HepG2 (cell line): Measurements from ENCODE around the gene SLC5A4. TPM values are rescaled to one million over a fixed set of nuclear protein-coding genes. Genes with fewer than 3 reads are reported as not detected.
A peak's percentile ranks its signal among the peaks of the same experiment; 100 is the strongest.

ENCODE experiments used
- ATAC-seq: fragments of 200-7000 bp; cut with Tn5 transposase; 3 replicates; pipeline ENCODE4 v1.9.1; 2020; ENCODE audit warnings: mild to moderate bottlenecking, moderate library complexity
- BruUV-seq: library from RNA; stranded (reverse); fragments of 400-500 nt; replicated peaks from 2 replicates; lab custom pipeline; 2021; lab: Mats Ljungman, UMichigan
- CTCF ChIA-PET: fragments of 300-600 bp; formaldehyde crosslinking; extraction: SDS; loops from one replicate; lab custom pipeline; 2021; ENCODE audit warnings: low total read pairs, inconsistent platforms, low intra/inter-chr PET ratio; lab: Yijun Ruan, JAX
- POLR2A ChIA-PET: fragments of 350-600 bp; sonication (Branson Sonifier 250); formaldehyde crosslinking; loops from one replicate; lab custom pipeline; 2020; ENCODE audit warnings: antibody characterized with exemption, inconsistent platforms; lab: Yijun Ruan, JAX
- DNase-seq: peaks from one replicate; pipeline ENCODE4 v3.0.0-alpha.2; 2015; ENCODE audit warnings: low spot score
- FAIRE-seq: peaks from 3 replicates; lab custom pipeline; 2011; peaks lifted over from hg19 to GRCh38; lab: Jason Lieb, UNC
- H2AFZ ChIP-seq: one replicate; pipeline ENCODE4 v1.6.1; 2011; ENCODE audit warnings: low read length, inconsistent platforms
- H3K27ac ChIP-seq: fragments of 300-600 bp; 3 replicates; pipeline ENCODE4 v1.8.0; 2011; ENCODE audit warnings: mixed run types, mild to moderate bottlenecking, mixed read lengths, low read length, inconsistent platforms; ENCODE audit not compliant: insufficient read depth; ENCODE audit errors: extremely low read length
- H3K27me3 ChIP-seq, 2 experiments: fragments of 200-600 bp in 1 of 2; 2 replicates in 1 of 2; 3 replicates in 1 of 2; pipeline versions ENCODE4 v1.6.0 to v1.8.0; 2011; ENCODE audit warnings: low read length in 2 of 2, mild to moderate bottlenecking in 2 of 2, moderate library complexity in 2 of 2, inconsistent platforms in 1 of 2; ENCODE audit not compliant: insufficient read depth in 2 of 2, control insufficient read depth in 1 of 2
- H3K36me3 ChIP-seq, 2 experiments: fragments of 200-600 bp in 1 of 2; replicated peaks in 1 of 2; 2 replicates in 1 of 2; 3 replicates in 1 of 2; pipeline versions ENCODE4 v1.5.1 to v1.8.0; 2011; ENCODE audit warnings: low read length in 2 of 2, inconsistent platforms in 1 of 2; ENCODE audit not compliant: insufficient read depth in 2 of 2, control insufficient read depth in 1 of 2
- H3K4me1 ChIP-seq: 2 replicates; pipeline ENCODE4 v1.5.1; 2012; ENCODE audit warnings: low read length, inconsistent platforms; ENCODE audit not compliant: insufficient read depth
- H3K4me2 ChIP-seq: 2 replicates; pipeline ENCODE4 v1.6.0; 2011; ENCODE audit warnings: low read depth, low read length, inconsistent platforms
- H3K4me3 ChIP-seq, 3 experiments: fragments of 200-600 bp in 1 of 3; sonication (generic), shearing (Covaris generic) in 1 of 3; replicated peaks in 1 of 3; 2 replicates each; pipeline ENCODE4 v1.5.1; 2011 to 2016; ENCODE audit warnings: low read length in 3 of 3, inconsistent platforms in 2 of 3, low read depth in 2 of 3, mild to moderate bottlenecking in 2 of 3, control low read depth in 1 of 3, mixed read lengths in 1 of 3; ENCODE audit not compliant: insufficient read depth in 1 of 3
- H3K79me2 ChIP-seq: one replicate; pipeline ENCODE4 v1.6.1; 2011; ENCODE audit warnings: low read length, inconsistent platforms; ENCODE audit not compliant: insufficient read depth
- H3K9ac ChIP-seq: 2 replicates; pipeline ENCODE4 v1.6.0; 2011; ENCODE audit warnings: mild to moderate bottlenecking, low read depth, low read length, inconsistent platforms; ENCODE audit not compliant: insufficient read depth
- H3K9me3 ChIP-seq: 2 replicates; pipeline ENCODE4 v1.5.1; 2012; ENCODE audit warnings: mild to moderate bottlenecking, low read length
- H4K20me1 ChIP-seq: 2 replicates; pipeline ENCODE4 v1.6.0; 2011; ENCODE audit warnings: inconsistent platforms, mild to moderate bottlenecking, low read length, moderate library complexity; ENCODE audit not compliant: insufficient read depth
- AKAP8 ChIP-seq: sonication (generic); formaldehyde crosslinking; IDR thresholded peaks from 2 replicates; pipeline ENCODE4 v1.5.1; 2020; ENCODE audit warnings: mild to moderate bottlenecking, missing genetic modification reagents
- ELF3 ChIP-seq: IDR thresholded peaks from 2 replicates; pipeline ENCODE4 v1.6.1; 2016; ENCODE audit warnings: missing genetic modification reagents, missing compliant biosample characterization
- HOXA9 ChIP-seq: sonication (generic); formaldehyde crosslinking; IDR thresholded peaks from 2 replicates; pipeline ENCODE4 v1.8.1; 2022; ENCODE audit warnings: missing genetic modification reagents, mild to moderate bottlenecking, moderate library complexity, borderline replicate concordance
- NFRKB ChIP-seq: fragments of 450-650 bp; IDR thresholded peaks from 2 replicates; pipeline ENCODE4 v1.6.1; 2017
- NPAS2 ChIP-seq: sonication (generic); formaldehyde crosslinking; IDR thresholded peaks from 2 replicates; pipeline ENCODE4 v1.8.0; 2022; ENCODE audit warnings: mild to moderate bottlenecking, missing genetic modification reagents, borderline replicate concordance
- NR3C1 ChIP-seq: sonication (generic); formaldehyde crosslinking; IDR thresholded peaks from 2 replicates; pipeline ENCODE4 v1.4.0; 2020; ENCODE audit warnings: missing genetic modification reagents
- RARG ChIP-seq: sonication (generic); formaldehyde crosslinking; IDR thresholded peaks from 2 replicates; pipeline ENCODE4 v1.4.0; 2020; ENCODE audit warnings: low read depth, mild to moderate bottlenecking, missing genetic modification reagents
- RORA ChIP-seq: sonication (generic); formaldehyde crosslinking; IDR thresholded peaks from 2 replicates; pipeline ENCODE4 v1.5.0; 2020; ENCODE audit warnings: mild to moderate bottlenecking, missing genetic modification reagents, moderate library complexity
- SP140L ChIP-seq: sonication (generic); formaldehyde crosslinking; IDR thresholded peaks from 2 replicates; pipeline ENCODE4 v1.4.0; 2020; ENCODE audit warnings: missing genetic modification reagents, borderline replicate concordance
- TOPORS ChIP-seq: sonication (generic); formaldehyde crosslinking; IDR thresholded peaks from 2 replicates; pipeline ENCODE4 v1.8.0; 2023; ENCODE audit warnings: mild to moderate bottlenecking, missing genetic modification reagents
- TRIM22 ChIP-seq: fragments of 450-650 bp; IDR thresholded peaks from 2 replicates; pipeline ENCODE4 v1.6.1; 2017
- ZMAT3 ChIP-seq: sonication (generic); formaldehyde crosslinking; conservative IDR thresholded peaks from 2 replicates; pipeline ENCODE4 v1.7.0; 2021; ENCODE audit warnings: missing genetic modification reagents
- ZNF160 ChIP-seq: sonication (generic); formaldehyde crosslinking; IDR thresholded peaks from 2 replicates; pipeline ENCODE4 v1.8.0; 2022; ENCODE audit warnings: mild to moderate bottlenecking, inconsistent platforms, missing genetic modification reagents
- ZNF235 ChIP-seq: sonication (generic); formaldehyde crosslinking; IDR thresholded peaks from 2 replicates; pipeline ENCODE4 v1.8.1; 2023; ENCODE audit warnings: mild to moderate bottlenecking, missing genetic modification reagents, borderline replicate concordance
- ZNF3 ChIP-seq: IDR thresholded peaks from 2 replicates; pipeline ENCODE4 v1.7.0; 2017; ENCODE audit warnings: inconsistent platforms
- WGBS: methylation state at CpG from one replicate; pipeline ENCODE4 v1.1.6; 2017; ENCODE audit warnings: low lambda C conversion rate; 5-methylcytosine and 5-hydroxymethylcytosine counted together
- in situ Hi-C: cut with HindIII; loops from 2 replicates; pipeline ENCODE4 v1.10.0; 2017; ENCODE audit warnings: low pct_unique_long_range_greater_than_20kb; ENCODE audit not compliant: extremely low pct_ligation_motif_present
- intact Hi-C: fragments of 100-400 bp; cut with micrococcal nuclease; formaldehyde crosslinking; loops from one replicate; pipeline ENCODE4 v1.10.0; 2022; ENCODE audit not compliant: unreplicated experiment
- polyA plus RNA-seq, 8 experiments: library from polyadenylated mRNA; depleted of rRNA in 3 of 8; stranded (reverse) in 7 of 8; unstranded in 1 of 8; fragments of >200 nt; fragmentation: Illumina TruSeq in 4 of 8; extraction: Trizol in 4 of 8; gene quantifications; 2 replicates each; pipeline versions ENCODE4 v1.2.1 to v1.2.3, GENCODE V29; 2011 to 2016; ENCODE audit warnings: low read depth in 4 of 8, missing spikeins in 1 of 8, mixed read lengths in 1 of 8; ENCODE audit not compliant: insufficient read depth in 1 of 8
- total RNA-seq, 5 experiments: library from RNA; depleted of rRNA; stranded (reverse); fragments of >200 nt; fragmentation: Illumina TruSeq; extraction: Trizol; gene quantifications; 2 replicates each; pipeline ENCODE4 v1.2.3, GENCODE V29; 2016; ENCODE audit warnings: low read depth in 1 of 5
- TF ChIP-seq, protein P1 (sequence below): sonication (generic); formaldehyde crosslinking; IDR thresholded peaks from 2 replicates; pipeline ENCODE4 v1.4.0; 2020; ENCODE audit warnings: missing genetic modification reagents, borderline replicate concordance
- TF ChIP-seq, protein P2 (sequence below): IDR thresholded peaks from 2 replicates; pipeline ENCODE4 v1.6.1; 2016; ENCODE audit warnings: missing biosample characterization, missing genetic modification reagents, low read depth

Gene SLC5A4
- total and polyA plus RNA-seq, 2 of the 13 experiments (the other 11 are each of a cell fraction or from before 2014, with no cell fraction given) = not detected

GRCh38 chr22:32202161-32202538 is 53.0 kb downstream of the SLC5A4 start:
- Histone ChIP-seq H3K27me3 (peaks cover 1 to 3% of the 10 kb centered on the region in 2 experiments; a peak in 1 of 5 replicates), H4K20me1 (no peaks in the 10 kb centered on the region), H2AFZ (no peak overlapping the region), H3K79me2 (no peaks in the 10 kb centered on the region), H3K36me3 (no peaks in the 10 kb centered on the region), H3K4me3 (no peak overlapping the region), H3K9me3 (no peaks in the 10 kb centered on the region), H3K27ac (no peak overlapping the region), H3K4me1 (peaks cover 27% of the 10 kb centered on the region), H3K4me2 (no peak overlapping the region), H3K9ac (no peak overlapping the region)
- POLR2A ChIA-PET = no interaction called here
- in situ Hi-C loops (loop anchor here (5.0 kb wide), 1 partner anchor 65 kb away; no protein-coding TSS in a partner anchor), intact Hi-C loops (loop anchor here (1.0 kb wide), 1 partner anchor 64 kb away; no protein-coding TSS in a partner anchor)
- 41% methylated on average over 1 of the region's 4 CpGs for WGBS
- DNase-seq = no peak
- CTCF ChIA-PET = interaction anchor here (1.8 kb wide), 1 partner anchor 64 kb away, joined by 20 read pairs; no protein-coding TSS in a partner anchor
- FAIRE-seq = no peak
- TF ChIP-seq RARG (no peak), ELF3 (no peak), TRIM22 (no peak), ZNF235 (CRISPR knock-in tag) (0 out of 2 replicates have a peak, but pooled peaks have one; percentile 47)
- no TSS peak for BruUV-seq
- no peak for ATAC-seq

DNA sequence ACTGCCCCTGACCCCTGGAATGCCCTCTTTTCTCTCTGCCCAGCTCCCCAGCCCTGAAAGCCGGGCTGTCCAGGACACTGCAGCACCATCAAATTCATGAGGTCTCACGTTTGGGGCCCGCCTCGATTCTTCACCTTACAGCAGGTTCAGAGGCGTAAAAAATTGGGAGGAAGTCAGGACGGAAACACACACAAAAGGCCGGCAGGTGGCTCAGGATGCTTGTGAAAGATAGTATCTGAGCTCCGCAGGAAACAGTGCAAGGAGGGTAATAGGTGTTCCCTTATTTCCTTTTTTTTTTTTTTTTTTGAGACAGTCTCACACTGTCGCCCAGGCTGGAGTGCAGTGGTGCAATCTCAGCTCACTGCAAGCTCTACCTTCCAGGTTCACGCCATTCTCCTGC is 54.4 kb downstream of the SLC5A4 start:
- no peaks in the 10 kb centered on the region for H3K36me3 ChIP-seq
- H3K4me2 ChIP-seq = no peak overlapping the region
- CTCF ChIA-PET = no interaction called here
- H3K4me3 ChIP-seq = no peak overlapping the region
- peaks cover 1 to 9% of the 10 kb centered on the region in 2 experiments; a peak in 2 of 5 replicates for H3K27me3 ChIP-seq
- H2AFZ ChIP-seq = no peak overlapping the region
- no peak for DNase-seq
- no TSS peak for BruUV-seq
- 36% methylated on average over 10 of the region's 10 CpGs for WGBS
- peaks cover 27% of the 10 kb centered on the region for H3K4me1 ChIP-seq
- H3K79me2 ChIP-seq = no peaks in the 10 kb centered on the region
- intact Hi-C loops = no loop called here
- H3K9ac ChIP-seq = no peak overlapping the region
- FAIRE-seq = no peak
- POLR2A ChIA-PET = no interaction called here
- ATAC-seq = no peak
- no peak overlapping the region for H3K27ac ChIP-seq
- H4K20me1 ChIP-seq = no peaks in the 10 kb centered on the region
- no peaks in the 10 kb centered on the region for H3K9me3 ChIP-seq
- in situ Hi-C loops = loop anchor here (5.0 kb wide), 1 partner anchor 67 kb away; no protein-coding TSS in a partner anchor
- TF ChIP-seq HOXA9 (CRISPR knock-in tag) (no peak), RORA (CRISPR knock-in tag) (no peak), NR3C1 (no peak), ZNF160 (CRISPR knock-in tag) (no peak), NFRKB (no peak), TOPORS (CRISPR knock-in tag) (no peak), ZNF3 (no peak), NPAS2 (CRISPR knock-in tag) (no peak), SP140L (no peak), ZMAT3 (no peak), AKAP8 (CRISPR knock-in tag) (no peak)
- TF ChIP-seq, protein P1, sequence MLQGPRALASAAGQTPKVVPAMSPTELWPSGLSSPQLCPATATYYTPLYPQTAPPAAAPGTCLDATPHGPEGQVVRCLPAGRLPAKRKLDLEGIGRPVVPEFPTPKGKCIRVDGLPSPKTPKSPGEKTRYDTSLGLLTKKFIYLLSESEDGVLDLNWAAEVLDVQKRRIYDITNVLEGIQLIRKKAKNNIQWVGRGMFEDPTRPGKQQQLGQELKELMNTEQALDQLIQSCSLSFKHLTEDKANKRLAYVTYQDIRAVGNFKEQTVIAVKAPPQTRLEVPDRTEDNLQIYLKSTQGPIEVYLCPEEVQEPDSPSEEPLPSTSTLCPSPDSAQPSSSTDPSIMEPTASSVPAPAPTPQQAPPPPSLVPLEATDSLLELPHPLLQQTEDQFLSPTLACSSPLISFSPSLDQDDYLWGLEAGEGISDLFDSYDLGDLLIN (CRISPR knock-in tag) = no peak
- TF ChIP-seq, protein P2, sequence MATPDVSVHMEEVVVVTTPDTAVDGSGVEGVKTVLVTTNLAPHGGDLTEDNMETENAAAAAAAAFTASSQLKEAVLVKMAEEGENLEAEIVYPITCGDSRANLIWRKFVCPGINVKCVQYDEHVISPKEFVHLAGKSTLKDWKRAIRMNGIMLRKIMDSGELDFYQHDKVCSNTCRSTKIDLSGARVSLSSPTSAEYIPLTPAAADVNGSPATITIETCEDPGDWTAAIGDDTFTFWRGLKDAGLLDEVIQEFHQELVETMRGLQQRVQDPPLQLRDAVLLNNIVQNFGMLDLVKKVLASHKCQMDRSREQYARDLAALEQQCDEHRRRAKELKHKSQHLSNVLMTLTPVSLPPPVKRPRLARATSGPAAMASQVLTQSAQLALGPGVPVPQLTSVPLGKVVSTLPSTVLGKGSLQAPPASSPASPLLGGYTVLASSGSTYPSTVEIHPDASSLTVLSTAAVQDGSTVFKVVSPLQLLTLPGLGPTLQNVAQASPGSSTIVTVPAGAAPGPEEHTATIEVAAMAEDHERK = no peak
